HL-60 (cell line): ENCODE measurements around the gene FAM219B.
"Not testable (repeated sequence)": the region's sequence is repeated elsewhere in the genome, so short reads cannot be mapped to it uniquely, and the experiment has no call there.

ENCODE experiments used
- DNase-seq, 2 experiments: peaks; one replicate each; pipeline ENCODE4 v3.0.0-alpha.2; 2010 to 2020; ENCODE audit warnings: low read depth in 1 of 2, low spot score in 1 of 2
- H3K27ac ChIP-seq: fragments of 250-450 bp; sonication (Bioruptor Pico); replicated peaks from 2 replicates; pipeline ENCODE4 v1.5.1; 2020; ENCODE audit warnings: mild to moderate bottlenecking, moderate library complexity
- H3K27me3 ChIP-seq: fragments of 250-450 bp; sonication (Bioruptor Pico); 2 replicates; pipeline ENCODE4 v1.5.1; 2021; ENCODE audit warnings: mild to moderate bottlenecking, moderate library complexity; ENCODE audit not compliant: insufficient read depth, poor library complexity, severe bottlenecking
- H3K4me3 ChIP-seq: replicated peaks from 2 replicates; pipeline ENCODE4 v1.5.1; 2011; ENCODE audit warnings: mild to moderate bottlenecking, control low read depth, low read length; ENCODE audit not compliant: insufficient read depth
- CTCF ChIP-seq: IDR thresholded peaks from one replicate; pipeline ENCODE4 v1.5.1; 2011; ENCODE audit warnings: low read length, control low read depth, inconsistent platforms; ENCODE audit not compliant: insufficient read depth
- GABPA ChIP-seq: IDR thresholded peaks from 2 replicates; pipeline ENCODE4 v1.6.1; 2012; ENCODE audit warnings: low read depth
- POLR2AphosphoS5 ChIP-seq: IDR thresholded peaks from 2 replicates; pipeline ENCODE4 v1.6.1; 2012; ENCODE audit warnings: low read depth
- SPI1 ChIP-seq: IDR thresholded peaks from 2 replicates; pipeline ENCODE4 v1.6.1; 2012; ENCODE audit warnings: low read depth, mild to moderate bottlenecking, borderline replicate concordance
- TF ChIP-seq, protein P1 (sequence below): IDR thresholded peaks from 2 replicates; pipeline ENCODE4 v1.6.1; 2012; ENCODE audit warnings: low read depth; ENCODE audit not compliant: insufficient replicate concordance

The FAM219B gene

DNA sequence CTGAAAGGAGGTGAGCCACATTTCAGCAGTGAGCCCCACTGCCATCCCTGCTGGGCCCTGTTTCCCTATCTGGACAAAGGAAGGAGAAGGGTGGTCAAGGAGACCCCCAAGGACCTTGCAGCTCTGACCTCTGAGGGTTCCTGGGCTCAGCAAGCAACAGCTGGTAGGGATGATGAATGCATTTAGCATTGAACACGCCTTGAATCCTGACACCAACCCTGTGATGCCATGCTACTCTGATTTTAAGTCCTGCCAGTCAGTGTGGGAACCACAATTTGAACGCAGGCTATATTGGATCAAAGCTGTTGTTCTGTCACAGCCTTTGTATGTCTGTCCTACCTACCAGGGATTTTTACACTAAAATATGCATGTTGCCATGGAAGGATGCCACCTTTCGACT lies 10.3 kb downstream of the FAM219B start:
- Histone ChIP-seq H3K27me3 (no peaks in the 10 kb centered on the region), H3K4me3 (no peak overlapping the region), H3K27ac (no peak overlapping the region)
- DNase-seq: no peak
- no peak for TF ChIP-seq SPI1
- TF ChIP-seq, protein P1, sequence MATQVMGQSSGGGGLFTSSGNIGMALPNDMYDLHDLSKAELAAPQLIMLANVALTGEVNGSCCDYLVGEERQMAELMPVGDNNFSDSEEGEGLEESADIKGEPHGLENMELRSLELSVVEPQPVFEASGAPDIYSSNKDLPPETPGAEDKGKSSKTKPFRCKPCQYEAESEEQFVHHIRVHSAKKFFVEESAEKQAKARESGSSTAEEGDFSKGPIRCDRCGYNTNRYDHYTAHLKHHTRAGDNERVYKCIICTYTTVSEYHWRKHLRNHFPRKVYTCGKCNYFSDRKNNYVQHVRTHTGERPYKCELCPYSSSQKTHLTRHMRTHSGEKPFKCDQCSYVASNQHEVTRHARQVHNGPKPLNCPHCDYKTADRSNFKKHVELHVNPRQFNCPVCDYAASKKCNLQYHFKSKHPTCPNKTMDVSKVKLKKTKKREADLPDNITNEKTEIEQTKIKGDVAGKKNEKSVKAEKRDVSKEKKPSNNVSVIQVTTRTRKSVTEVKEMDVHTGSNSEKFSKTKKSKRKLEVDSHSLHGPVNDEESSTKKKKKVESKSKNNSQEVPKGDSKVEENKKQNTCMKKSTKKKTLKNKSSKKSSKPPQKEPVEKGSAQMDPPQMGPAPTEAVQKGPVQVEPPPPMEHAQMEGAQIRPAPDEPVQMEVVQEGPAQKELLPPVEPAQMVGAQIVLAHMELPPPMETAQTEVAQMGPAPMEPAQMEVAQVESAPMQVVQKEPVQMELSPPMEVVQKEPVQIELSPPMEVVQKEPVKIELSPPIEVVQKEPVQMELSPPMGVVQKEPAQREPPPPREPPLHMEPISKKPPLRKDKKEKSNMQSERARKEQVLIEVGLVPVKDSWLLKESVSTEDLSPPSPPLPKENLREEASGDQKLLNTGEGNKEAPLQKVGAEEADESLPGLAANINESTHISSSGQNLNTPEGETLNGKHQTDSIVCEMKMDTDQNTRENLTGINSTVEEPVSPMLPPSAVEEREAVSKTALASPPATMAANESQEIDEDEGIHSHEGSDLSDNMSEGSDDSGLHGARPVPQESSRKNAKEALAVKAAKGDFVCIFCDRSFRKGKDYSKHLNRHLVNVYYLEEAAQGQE: no peak
- TF ChIP-seq GABPA: no peak
- TF ChIP-seq CTCF: no peak
- TF ChIP-seq POLR2AphosphoS5: no peak

- TF ChIP-seq SPI1 (no peak), GABPA (no peak), CTCF (no peak), POLR2AphosphoS5 (no peak)
- TF ChIP-seq, protein P1: no peak
- Histone ChIP-seq H3K4me3 (no peak overlapping the region), H3K27me3 (no peaks in the 10 kb centered on the region), H3K27ac (no peak overlapping the region)
- no peak for DNase-seq
Measured at GRCh38 chr15:74895830-74896229, 10.8 kb downstream of the FAM219B start.

DNA sequence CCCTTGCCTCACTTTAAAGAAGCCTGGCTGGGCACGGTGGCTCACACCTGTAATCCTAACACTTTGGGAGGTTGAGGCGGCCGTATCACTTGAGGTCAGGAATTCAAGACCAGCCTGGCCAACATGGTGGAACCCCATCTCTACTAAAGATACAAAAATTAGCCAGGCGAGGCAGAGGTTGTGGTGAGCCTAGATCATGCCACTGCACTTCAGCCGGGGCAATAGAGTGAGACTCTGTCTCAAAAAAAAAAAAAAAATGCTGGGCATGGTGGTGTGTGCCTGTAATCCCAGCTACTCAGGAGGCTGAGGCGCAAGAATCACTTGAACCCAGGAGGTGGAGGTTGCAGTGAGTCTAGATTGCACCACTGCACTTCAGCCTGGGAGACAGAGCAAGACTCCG lies 12.3 kb downstream of the FAM219B start:
- not testable (repeated sequence) for H3K27me3 ChIP-seq, DNase-seq, H3K27ac ChIP-seq, H3K4me3 ChIP-seq

DNA sequence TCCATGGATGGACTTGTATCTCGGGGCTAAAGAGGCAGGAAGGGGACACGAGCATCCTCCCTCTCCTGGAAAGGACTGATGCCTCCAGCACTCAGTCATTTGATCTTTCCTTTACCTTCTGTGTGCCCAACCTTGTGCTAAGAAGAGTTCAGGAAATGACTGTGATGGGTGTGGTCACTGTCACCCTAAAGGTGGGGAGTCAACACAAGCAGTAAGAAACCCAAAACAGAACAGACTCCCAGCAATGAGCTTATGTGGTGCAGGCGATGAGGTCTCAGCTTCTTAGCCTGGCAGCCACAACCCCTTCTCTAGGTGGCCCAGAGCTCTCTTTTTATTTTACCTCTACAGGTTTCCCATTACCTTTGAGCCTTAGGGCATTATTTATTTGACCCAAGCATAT lies 13.0 kb downstream of the FAM219B start:
- no peak for TF ChIP-seq POLR2AphosphoS5
- no peak for TF ChIP-seq CTCF
- TF ChIP-seq, protein P1: no peak
- no peak for TF ChIP-seq GABPA
- TF ChIP-seq SPI1: no peak
- no peaks in the 10 kb centered on the region for H3K27me3 ChIP-seq
- DNase-seq: no peak

More for the DNA sequence above, 13.0 kb downstream of the FAM219B start:
- no peak overlapping the region for H3K4me3 ChIP-seq
- H3K27ac ChIP-seq: no peak overlapping the region
